Endometrial microvascular endothelial cells (primary cell): Measurements from ENCODE around the gene LTBP4. TPM values are rescaled to one million over a fixed set of nuclear protein-coding genes. Genes with fewer than 3 reads are reported as not detected.

ENCODE experiments used
- in situ Hi-C: cut with HindIII; loops from 2 replicates; pipeline ENCODE4 v1.10.0; 2017; ENCODE audit warnings: low sequenced_read_pairs, low pct_unique_long_range_greater_than_20kb; ENCODE audit errors: inconsistent ontology term
- total RNA-seq: library from RNA; depleted of rRNA; stranded (reverse); fragments of >200 nt; gene quantifications from one replicate; pipeline ENCODE4 v1.2.3, GENCODE V29; 2015; ENCODE audit errors: inconsistent ontology term

The LTBP4 gene
- total RNA-seq, 1 donor from 2014 or later = 11.6 TPM

DNA sequence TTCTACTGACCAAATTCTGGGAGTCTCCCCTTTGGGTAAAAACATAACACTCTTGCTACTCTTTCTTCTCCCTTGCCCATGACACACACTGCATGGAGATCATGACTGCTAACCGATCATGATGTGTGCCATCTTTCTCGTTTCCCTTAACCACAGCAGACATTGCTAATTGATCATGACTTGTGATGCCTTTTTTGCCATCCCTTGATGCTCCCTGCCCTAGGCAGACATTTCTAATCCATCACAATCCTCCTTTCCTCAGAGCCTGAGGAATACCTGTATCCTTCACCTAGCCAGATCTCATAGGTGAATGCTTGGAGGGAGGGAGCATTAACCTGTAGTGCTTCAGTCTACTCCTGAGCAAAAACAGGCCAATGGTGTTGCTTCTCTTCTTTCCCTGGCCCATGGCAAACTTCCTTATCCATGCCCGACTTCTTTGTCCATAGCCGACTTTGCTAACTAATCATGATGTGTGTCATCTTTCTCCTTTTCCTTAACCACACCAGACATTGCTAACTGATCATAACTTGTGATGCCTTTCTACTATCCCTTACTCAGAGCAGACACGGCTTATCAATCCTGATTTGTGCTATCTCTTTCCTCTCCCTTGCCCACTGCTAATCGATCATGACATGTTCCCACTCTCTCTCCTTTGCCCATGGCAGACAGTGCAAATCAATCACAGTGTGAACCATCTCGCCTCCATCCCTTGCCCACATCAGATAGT is 71.6 kb downstream of the LTBP4 start:
- in situ Hi-C loops = no loop called here

DNA sequence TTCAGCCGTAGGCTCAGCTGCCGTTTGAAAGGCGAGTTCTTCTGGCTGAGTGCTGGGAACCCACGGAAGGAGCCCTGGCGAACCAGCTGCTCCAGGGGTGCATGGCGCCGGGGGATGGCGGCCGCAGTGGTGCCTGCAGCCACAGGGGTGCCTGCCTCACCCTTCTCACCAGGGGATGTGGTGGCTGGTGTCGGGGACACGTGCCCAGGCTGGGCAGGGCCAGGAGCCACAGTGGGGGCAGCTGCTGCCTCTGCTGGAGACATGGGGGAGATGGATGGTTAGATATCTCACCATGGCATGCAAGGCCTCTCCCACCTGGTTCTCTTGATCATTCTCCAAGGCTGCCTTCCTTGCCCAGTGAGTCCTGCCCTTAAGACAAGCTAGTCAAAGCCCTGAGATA is 72.2 kb downstream of the LTBP4 start:
- in situ Hi-C loops = no loop called here

DNA sequence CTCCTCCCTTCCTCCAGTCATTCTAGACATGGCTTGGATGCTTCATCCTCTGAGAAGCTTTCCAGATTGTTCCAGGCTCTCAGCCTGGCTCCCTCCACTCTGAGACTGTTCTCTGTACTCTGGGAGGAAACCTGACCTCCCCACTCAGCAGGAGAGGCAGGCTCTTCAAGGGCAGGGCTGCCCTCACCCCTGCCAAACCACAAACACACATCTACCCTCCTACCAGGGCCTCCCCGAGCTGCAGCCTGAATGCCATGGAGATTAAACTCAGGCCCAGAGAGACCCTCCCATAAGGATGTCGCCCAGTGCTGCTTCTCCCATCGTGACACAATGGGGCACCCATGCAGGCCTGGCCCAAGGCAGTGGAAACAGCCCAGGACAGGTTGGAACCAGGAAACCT is 73.1 kb downstream of the LTBP4 start:
- in situ Hi-C loops = no loop called here

DNA sequence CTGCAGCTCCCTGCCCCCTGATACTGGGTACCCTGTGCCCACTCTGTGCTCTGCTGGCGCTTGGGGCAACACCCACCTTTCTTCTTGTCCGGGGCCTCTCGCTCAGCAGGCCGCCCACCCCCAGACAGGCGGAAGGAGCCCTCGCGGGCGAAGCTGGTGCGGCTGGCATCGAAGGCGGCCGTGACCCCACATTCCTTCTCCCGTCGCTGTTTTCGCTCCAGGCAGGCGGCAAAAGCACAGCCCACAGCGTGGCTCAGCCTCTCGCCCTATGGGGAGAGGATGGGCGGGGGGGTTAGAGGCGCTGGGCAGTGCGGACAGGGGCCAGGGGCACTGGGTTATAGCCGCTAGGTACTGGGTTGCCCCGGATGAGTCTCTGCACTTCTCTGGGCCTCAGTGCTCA is 76.0 kb downstream of the LTBP4 start:
- in situ Hi-C loops = no loop called here

Other genes with a start within 250 kb of the LTBP4 start
- 0.09 TPM for gene HIPK4, start 211.2 kb upstream of the LTBP4 start, total RNA-seq
- 2.8 TPM for gene PRX, start 188.0 kb upstream of the LTBP4 start, total RNA-seq
- gene SERTAD1, start 175.4 kb upstream of the LTBP4 start, total RNA-seq = 23.0 TPM
- gene SERTAD3, start 157.0 kb upstream of the LTBP4 start, total RNA-seq = 27.0 TPM
- gene BLVRB, start 135.6 kb upstream of the LTBP4 start, total RNA-seq = 66.3 TPM
- gene SPTBN4, start 134.4 kb upstream of the LTBP4 start, total RNA-seq = not detected
- gene SHKBP1, start 24.5 kb upstream of the LTBP4 start, total RNA-seq = 107 TPM
- 33.1 TPM for gene NUMBL, start 89.3 kb downstream of the LTBP4 start, total RNA-seq
- 26.2 TPM for gene COQ8B, start 115.5 kb downstream of the LTBP4 start, total RNA-seq
- gene ITPKC, start 115.7 kb downstream of the LTBP4 start, total RNA-seq = 20.5 TPM
- gene ACTMAP, start 149.1 kb downstream of the LTBP4 start, total RNA-seq = 2.0 TPM
- gene SNRPA, start 149.8 kb downstream of the LTBP4 start, total RNA-seq = 80.3 TPM
- not detected for gene MIA, start 174.2 kb downstream of the LTBP4 start, total RNA-seq
- 30.0 TPM for gene RAB4B, start 176.9 kb downstream of the LTBP4 start, total RNA-seq
- 121 TPM for gene EGLN2, start 197.8 kb downstream of the LTBP4 start, total RNA-seq
- not detected for gene CYP2A6, start 249.1 kb downstream of the LTBP4 start, total RNA-seq